HEK293 (cell line): ENCODE results near the gene STK39.

Experiments used
- KLF1 ChIP-seq: fragments of 450-650 bp; formaldehyde crosslinking; IDR thresholded peaks from 2 replicates; pipeline ENCODE4 v1.5.1; 2016; ENCODE audit warnings: missing biosample characterization, missing genetic modification characterization
- REPIN1 ChIP-seq: fragments of 450-650 bp; formaldehyde crosslinking; IDR thresholded peaks from 2 replicates; pipeline ENCODE4 v1.5.1; 2017; ENCODE audit warnings: missing biosample characterization, missing genetic modification characterization, low read depth
- ZNF138 ChIP-seq: fragments of 450-650 bp; formaldehyde crosslinking; IDR thresholded peaks from 2 replicates; pipeline ENCODE4 v1.5.1; 2016; ENCODE audit warnings: missing biosample characterization, missing genetic modification characterization, borderline replicate concordance
- ZNF544 ChIP-seq: fragments of 450-650 bp; formaldehyde crosslinking; IDR thresholded peaks from 2 replicates; pipeline ENCODE4 v1.5.0; 2017; ENCODE audit warnings: missing biosample characterization, missing genetic modification characterization
- ZNF596 ChIP-seq: fragments of 450-650 bp; IDR thresholded peaks from 2 replicates; pipeline ENCODE4 v1.5.0; 2018; ENCODE audit warnings: missing biosample characterization, mild to moderate bottlenecking, missing genetic modification characterization, moderate library complexity
- ZSCAN16 ChIP-seq: fragments of 450-650 bp; formaldehyde crosslinking; IDR thresholded peaks from 2 replicates; pipeline ENCODE4 v1.5.1; 2016; ENCODE audit warnings: missing biosample characterization, missing genetic modification characterization
- TF ChIP-seq, protein P1 (sequence below): fragments of 450-650 bp; formaldehyde crosslinking; IDR thresholded peaks from 2 replicates; pipeline ENCODE4 v1.5.1; 2016; ENCODE audit warnings: missing biosample characterization, missing genetic modification characterization
- TF ChIP-seq, protein P2 (sequence below): fragments of 450-650 bp; formaldehyde crosslinking; IDR thresholded peaks from 2 replicates; pipeline ENCODE4 v1.5.1; 2016; ENCODE audit warnings: missing biosample characterization, missing genetic modification characterization, low read depth
- TF ChIP-seq, protein P3 (sequence below): fragments of 450-650 bp; formaldehyde crosslinking; IDR thresholded peaks from 2 replicates; pipeline ENCODE4 v1.5.1; 2017; ENCODE audit warnings: missing biosample characterization, missing genetic modification characterization
- TF ChIP-seq, protein P4 (sequence below): fragments of 450-650 bp; formaldehyde crosslinking; IDR thresholded peaks from 2 replicates; pipeline ENCODE4 v1.5.1; 2016; ENCODE audit warnings: missing biosample characterization, missing genetic modification characterization, low read depth

DNA sequence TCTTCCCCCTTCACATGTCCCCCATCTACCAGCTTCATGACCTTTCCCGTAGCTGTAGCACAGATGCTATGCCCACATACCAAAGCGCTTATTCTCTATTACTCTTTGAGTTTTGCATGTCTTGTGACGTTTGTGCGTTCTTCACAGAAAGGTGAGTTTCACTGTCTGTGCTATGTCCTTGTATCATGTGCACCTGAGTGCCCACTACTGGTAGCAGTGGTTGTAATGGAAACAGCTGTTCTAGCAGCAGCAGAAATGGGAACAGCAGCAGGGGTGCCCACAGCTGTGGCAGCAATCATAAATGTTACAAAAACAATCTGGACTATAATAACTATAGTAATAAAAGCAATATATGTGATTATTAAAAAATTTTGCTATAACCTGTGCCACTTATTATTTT lies 127.1 kb downstream of the STK39 start:
- TF ChIP-seq, protein P1, sequence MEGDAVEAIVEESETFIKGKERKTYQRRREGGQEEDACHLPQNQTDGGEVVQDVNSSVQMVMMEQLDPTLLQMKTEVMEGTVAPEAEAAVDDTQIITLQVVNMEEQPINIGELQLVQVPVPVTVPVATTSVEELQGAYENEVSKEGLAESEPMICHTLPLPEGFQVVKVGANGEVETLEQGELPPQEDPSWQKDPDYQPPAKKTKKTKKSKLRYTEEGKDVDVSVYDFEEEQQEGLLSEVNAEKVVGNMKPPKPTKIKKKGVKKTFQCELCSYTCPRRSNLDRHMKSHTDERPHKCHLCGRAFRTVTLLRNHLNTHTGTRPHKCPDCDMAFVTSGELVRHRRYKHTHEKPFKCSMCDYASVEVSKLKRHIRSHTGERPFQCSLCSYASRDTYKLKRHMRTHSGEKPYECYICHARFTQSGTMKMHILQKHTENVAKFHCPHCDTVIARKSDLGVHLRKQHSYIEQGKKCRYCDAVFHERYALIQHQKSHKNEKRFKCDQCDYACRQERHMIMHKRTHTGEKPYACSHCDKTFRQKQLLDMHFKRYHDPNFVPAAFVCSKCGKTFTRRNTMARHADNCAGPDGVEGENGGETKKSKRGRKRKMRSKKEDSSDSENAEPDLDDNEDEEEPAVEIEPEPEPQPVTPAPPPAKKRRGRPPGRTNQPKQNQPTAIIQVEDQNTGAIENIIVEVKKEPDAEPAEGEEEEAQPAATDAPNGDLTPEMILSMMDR: no peak
- TF ChIP-seq REPIN1 (tag by site-specific recombination) (no peak), ZNF138 (tag by site-specific recombination) (no peak), KLF1 (tag by site-specific recombination) (no peak), ZNF544 (tag by site-specific recombination) (no peak), ZSCAN16 (tag by site-specific recombination) (no peak), ZNF596 (no peak)
- TF ChIP-seq, protein P2, sequence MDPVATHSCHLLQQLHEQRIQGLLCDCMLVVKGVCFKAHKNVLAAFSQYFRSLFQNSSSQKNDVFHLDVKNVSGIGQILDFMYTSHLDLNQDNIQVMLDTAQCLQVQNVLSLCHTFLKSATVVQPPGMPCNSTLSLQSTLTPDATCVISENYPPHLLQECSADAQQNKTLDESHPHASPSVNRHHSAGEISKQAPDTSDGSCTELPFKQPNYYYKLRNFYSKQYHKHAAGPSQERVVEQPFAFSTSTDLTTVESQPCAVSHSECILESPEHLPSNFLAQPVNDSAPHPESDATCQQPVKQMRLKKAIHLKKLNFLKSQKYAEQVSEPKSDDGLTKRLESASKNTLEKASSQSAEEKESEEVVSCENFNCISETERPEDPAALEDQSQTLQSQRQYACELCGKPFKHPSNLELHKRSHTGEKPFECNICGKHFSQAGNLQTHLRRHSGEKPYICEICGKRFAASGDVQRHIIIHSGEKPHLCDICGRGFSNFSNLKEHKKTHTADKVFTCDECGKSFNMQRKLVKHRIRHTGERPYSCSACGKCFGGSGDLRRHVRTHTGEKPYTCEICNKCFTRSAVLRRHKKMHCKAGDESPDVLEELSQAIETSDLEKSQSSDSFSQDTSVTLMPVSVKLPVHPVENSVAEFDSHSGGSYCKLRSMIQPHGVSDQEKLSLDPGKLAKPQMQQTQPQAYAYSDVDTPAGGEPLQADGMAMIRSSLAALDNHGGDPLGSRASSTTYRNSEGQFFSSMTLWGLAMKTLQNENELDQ (tag by site-specific recombination): no peak
- TF ChIP-seq, protein P3, sequence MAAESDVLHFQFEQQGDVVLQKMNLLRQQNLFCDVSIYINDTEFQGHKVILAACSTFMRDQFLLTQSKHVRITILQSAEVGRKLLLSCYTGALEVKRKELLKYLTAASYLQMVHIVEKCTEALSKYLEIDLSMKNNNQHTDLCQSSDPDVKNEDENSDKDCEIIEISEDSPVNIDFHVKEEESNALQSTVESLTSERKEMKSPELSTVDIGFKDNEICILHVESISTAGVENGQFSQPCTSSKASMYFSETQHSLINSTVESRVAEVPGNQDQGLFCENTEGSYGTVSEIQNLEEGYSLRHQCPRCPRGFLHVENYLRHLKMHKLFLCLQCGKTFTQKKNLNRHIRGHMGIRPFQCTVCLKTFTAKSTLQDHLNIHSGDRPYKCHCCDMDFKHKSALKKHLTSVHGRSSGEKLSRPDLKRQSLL: no peak
- TF ChIP-seq, protein P4, sequence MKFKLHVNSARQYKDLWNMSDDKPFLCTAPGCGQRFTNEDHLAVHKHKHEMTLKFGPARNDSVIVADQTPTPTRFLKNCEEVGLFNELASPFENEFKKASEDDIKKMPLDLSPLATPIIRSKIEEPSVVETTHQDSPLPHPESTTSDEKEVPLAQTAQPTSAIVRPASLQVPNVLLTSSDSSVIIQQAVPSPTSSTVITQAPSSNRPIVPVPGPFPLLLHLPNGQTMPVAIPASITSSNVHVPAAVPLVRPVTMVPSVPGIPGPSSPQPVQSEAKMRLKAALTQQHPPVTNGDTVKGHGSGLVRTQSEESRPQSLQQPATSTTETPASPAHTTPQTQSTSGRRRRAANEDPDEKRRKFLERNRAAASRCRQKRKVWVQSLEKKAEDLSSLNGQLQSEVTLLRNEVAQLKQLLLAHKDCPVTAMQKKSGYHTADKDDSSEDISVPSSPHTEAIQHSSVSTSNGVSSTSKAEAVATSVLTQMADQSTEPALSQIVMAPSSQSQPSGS (tag by site-specific recombination): no peak
